Inferior parietal cortex (tissue), 1 donor: ENCODE data around the gene RPS6KB1.
A peak's percentile ranks its signal among the peaks of the same experiment; 100 is the strongest.
"Not testable (repeated sequence)": the region's sequence is repeated elsewhere in the genome, so short reads cannot be mapped to it uniquely, and the experiment has no call there.

Source experiments
- DNase-seq: peaks from one replicate; pipeline ENCODE4 v3.0.0-alpha.2; 2016; ENCODE audit errors: extremely low spot score

The RPS6KB1 gene

DNA sequence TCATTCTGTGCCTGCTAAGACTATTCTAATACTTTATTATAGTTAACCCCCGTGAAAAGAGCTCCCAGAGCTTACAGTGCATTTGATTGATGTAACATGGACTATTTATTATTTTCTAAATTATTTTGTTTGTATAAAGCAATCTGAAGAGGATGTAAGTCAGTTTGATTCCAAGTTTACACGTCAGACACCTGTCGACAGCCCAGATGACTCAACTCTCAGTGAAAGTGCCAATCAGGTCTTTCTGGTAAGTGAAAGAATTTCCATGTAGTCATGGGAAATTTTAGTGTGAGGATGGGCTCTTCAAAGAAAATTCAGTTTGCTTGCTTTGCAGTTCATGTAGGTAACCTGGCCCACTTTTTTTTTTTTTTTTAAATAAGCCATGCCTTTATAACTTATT lies 47.8 kb downstream of the RPS6KB1 start:
- not testable (repeated sequence) for DNase-seq

DNA sequence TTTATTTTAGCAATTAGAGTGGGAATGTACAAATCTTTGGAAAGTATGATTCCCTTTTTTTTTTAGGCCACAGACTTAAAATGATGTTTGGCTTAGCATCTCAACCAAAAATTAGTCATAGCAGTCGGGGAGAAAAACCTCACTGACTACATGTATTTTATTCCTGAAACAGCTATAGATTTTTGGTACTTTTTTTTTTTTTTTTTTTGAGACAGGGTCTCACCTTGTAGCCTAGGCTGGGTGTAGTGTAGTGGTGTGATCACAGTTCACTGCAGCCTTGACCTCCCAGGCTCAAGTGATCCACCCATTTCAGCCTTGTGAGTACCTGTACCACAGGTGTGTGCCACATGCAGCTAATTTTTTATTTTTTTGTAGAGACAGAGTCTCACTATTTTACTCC lies 48.2 kb downstream of the RPS6KB1 start:
- no peak for DNase-seq

DNA sequence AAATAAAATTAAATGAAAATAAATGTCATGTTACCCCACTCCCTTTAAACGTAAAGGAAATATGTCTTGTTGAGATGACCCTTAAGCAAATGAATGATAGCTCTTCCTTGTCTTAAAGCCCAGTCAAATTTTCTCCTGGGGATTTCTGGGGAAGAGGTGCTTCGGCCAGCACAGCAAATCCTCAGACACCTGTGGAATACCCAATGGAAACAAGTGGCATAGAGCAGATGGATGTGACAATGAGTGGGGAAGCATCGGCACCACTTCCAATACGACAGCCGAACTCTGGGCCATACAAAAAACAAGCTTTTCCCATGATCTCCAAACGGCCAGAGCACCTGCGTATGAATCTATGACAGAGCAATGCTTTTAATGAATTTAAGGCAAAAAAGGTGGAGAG lies 53.5 kb downstream of the RPS6KB1 start:
- DNase-seq = not testable (repeated sequence)

DNA sequence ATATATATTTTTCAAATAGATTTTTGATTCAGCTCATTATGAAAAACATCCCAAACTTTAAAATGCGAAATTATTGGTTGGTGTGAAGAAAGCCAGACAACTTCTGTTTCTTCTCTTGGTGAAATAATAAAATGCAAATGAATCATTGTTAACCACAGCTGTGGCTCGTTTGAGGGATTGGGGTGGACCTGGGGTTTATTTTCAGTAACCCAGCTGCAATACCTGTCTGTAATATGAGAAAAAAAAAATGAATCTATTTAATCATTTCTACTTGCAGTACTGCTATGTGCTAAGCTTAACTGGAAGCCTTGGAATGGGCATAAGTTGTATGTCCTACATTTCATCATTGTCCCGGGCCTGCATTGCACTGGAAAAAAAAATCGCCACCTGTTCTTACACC lies 54.4 kb downstream of the RPS6KB1 start:
- not testable (repeated sequence) for DNase-seq

DNA sequence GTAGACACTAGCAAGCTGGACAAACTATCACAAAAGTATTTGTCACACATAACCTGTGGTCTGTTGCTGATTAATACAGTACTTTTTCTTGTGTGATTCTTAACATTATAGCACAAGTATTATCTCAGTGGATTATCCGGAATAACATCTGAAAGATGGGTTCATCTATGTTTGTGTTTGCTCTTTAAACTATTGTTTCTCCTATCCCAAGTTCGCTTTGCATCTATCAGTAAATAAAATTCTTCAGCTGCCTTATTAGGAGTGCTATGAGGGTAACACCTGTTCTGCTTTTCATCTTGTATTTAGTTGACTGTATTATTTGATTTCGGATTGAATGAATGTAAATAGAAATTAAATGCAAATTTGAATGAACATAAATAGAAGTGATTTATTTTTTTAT lies 57.1 kb downstream of the RPS6KB1 start:
- DNase-seq = no peak

DNA sequence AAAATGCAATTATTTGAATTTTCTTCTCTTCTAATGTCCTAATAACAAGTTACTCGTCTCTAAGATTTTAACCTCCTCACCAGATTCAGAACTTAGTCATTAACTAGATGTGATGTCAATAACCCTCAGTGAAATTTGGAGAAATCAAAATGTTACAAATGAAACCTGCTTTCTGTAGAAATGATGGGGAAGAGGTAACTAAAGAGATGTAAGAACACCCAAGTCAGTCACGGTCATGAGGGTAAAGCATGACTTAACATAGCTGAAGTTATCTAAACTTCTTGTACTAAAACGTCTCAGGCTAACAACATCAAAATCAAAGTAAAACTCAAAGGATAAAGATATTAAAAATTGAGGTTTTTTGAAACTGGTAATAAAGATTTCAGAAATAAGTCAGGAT lies 61.9 kb downstream of the RPS6KB1 start:
- no peak for DNase-seq

DNA sequence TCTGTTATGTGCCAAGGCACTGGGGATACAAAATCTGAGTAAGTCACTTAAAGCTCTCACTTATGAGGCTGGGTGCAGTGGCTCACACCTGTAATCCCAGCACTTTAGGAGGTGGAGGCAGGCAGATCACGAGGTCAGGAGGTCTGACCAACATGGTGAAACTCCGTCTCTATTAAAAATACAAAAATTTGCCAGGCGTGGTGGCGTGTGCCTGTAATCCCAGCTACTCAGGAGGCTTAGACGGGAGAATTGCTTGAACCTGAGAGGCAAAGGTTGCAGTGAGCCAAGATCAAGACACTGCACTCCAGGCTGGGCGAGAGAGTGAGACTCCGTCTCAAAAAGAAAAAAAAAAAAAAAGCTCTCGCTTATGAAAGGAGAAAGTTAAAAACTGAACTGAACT lies 66.7 kb downstream of the RPS6KB1 start:
- not testable (repeated sequence) for DNase-seq

DNA sequence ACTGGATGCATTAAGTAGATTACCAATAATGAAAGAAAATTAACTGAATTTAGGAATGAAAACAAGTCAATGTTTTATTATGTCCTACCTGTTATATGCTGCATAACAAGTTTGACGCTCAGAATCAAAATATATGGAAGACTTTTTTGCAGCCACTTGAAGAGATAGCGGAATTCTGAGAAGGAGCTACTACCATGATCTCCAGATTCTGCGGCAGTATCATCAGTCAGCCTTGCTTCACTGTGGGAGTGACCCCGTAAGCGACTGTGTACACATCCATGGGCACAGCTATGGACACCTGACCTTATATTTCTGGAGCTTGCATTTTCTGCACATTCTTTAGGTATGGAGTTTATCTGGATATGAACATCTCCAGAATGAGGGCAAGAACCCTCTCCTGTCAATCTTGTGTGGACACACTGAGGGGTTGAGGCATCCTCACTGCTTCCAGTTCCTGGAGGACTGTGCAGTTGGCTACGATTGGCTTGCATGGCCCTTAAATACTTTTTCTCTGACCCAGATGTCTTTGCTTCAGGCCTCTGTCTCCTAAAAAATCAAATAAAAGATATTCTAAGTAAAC lies 69.9 kb downstream of the RPS6KB1 start:
- DNase-seq = no peak

DNA sequence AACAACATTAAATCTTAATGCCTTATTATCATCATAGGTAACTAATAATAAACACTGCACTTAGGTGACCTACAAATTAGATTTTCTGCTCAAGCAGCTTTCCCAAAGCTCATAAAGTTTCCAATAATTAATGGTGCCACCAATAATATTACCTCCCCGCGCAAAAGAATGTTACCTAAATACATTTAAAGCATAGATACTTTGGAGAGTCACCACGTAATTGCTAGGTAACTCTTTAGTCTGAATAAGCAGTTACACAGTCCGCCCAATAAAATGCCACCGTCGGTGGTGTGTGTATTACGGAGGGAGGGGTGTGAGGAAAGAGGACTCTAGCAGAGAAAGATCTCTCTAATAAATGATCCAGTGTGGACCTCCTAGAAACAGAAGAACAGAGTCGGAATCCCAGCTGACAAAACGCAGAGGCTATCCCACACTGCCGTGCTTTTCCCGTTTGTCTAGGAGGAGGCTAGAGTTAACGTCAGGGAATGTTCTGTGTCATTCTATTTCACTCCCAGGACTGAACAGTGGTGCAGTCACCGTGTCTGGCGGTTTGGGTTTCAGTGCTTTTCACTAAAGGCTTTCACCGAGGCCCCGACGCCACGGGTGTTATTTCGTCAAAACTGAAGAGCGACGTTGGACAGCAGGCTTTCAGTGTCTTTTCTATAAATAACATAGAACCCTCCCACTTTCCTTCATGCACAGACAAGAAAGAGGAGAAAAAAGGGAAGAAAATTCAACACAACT lies 71.0 kb downstream of the RPS6KB1 start:
- peak; percentile 68 for DNase-seq

DNA sequence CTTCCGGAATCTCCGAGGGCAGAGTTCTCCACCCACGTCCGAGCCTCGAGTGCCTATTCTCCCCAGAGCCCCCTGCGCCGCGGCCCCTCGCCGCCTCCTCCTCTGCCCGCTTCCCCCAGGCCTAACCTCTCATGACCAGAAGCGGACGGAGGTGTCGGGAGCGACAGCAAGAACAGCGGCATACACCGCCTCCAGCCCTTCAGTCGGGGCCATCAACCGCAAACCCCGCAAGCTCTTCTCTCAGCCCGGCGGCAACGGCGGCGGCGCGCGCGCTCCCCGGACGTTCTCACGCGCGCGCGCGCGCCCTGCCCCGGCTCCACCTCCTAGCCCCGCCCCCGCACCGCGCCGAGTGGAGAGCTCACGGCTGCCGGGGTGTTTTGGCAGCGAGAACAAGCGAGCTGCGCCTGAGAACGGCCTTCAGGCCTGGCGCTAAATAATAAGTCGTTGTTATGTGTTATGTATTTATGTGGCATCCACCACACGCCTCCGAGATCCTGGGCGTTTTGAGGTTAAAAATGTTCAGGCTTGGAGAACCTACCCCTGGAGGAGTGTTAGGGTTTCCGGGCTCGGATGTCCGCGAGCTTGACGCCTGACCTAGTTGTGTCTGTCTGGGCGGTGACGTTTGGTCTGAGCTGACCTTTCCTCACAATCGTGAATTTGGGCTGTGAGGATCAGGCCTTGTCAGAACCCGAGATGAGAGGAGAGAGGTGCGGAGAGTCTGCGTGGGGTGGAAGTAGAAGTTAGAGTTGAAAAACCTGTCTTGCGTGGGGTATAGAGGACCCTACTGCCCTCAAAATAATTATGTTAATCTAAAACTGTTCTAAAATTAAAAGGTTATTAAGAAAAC lies 71.8 kb downstream of the RPS6KB1 start, which contains the start of gene RNFT1:
TSS of gene RNFT1 (minus strand) at position 259 of the 847 bp plus-strand sequence. CDS start at position 182, 77 bp downstream.
- peak; percentile 85 for DNase-seq

DNA sequence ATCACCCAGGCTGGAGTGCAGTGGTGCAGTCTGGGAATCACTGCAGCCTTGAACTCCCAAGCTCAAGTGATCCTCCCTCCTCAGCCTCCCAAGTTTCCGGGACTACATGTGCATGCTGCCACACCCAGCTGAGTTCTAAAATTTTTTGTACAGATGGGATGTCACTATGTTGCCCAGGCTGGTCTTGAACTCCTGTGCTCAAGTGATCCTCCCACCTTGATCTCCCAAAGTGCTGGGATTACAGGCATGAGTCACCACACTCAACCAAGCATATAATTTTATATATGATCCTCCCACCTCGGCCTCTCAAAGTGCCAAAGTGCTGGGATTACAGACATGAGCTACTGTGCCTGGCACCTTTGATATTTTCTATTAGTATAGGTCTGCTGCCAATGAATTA lies 78.8 kb downstream of the RPS6KB1 start:
- DNase-seq = not testable (repeated sequence)

DNA sequence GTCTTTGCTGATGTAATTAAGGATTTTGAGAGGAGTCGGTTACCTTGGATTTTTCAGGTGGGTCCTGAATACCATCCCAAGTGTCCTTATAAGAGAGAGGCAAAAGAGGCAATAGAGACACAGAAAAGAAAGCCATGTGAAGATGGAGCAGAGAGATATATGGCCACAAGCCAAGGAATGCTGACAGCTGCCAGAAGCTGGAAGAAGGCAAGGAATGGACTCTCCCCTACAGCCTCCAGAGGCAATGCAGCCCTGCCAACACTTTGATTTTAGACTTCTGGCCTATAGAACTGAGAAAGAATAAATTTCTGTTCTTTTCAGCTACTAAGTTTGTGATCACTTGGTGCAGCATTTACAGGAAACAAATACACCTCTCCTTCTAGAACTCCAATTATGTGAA lies 79.9 kb downstream of the RPS6KB1 start:
- DNase-seq = no peak

DNA sequence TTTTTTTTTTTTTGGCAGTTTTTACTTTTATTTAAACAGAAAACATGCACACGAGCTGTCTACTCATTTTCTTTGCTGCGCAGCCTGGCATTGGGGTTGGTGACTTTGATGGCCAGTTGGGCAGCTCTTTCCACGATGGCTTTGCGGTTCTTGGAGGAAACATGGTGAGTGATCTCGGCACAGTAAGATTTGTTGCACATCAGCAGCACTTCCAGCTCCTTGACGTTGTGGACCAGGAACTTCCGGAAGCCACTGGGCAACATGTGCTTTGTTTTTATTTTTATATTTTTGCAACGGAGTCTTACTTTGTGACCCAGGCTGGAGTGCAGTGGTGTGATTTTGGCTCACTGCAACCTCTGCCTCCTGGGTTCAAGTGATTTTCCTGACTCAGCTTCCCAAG lies 80.6 kb downstream of the RPS6KB1 start:
- DNase-seq = not testable (repeated sequence)

DNA sequence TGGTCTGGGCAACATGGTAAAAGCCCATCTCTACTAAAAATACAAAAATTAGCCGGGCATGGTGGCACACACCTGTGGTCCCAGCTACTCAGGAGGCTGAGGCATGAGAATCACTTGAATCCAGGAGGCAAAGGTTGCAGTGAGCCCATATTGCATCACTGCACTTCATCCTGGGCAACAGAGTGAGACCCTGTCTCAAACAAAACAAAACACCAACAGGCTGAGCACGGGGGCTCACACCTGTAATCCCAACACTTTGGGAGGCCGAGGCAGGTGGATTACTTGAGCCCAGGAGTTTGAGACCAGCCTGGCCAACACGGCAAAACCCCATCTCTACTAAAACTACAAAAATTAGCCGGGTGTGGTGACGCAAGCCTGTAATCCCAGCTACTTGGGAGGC lies 82.2 kb downstream of the RPS6KB1 start:
- not testable (repeated sequence) for DNase-seq

DNA sequence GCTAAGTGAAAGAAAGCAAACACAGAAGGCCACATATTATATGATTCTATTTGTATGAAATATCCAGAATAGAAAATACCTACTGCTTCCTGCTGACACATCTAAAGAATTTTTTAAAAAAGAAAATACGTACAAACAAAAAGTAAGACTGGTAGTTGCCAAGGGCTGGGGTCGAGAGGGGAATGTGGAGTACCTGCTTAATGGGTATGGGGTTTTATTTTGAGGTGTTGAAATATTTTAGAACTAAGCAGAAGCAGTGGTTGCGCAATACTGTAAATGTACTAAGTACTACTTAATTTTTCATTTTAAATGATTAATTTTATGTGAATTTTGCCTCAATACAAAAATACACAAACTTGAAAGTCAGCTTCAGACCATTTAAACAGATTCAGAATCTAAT lies 103.7 kb downstream of the RPS6KB1 start:
- not testable (repeated sequence) for DNase-seq
